SK-N-SH (cell line): Measurements from ENCODE around the gene P3H2.

Experiments used
- CHD2 ChIP-seq: fragments of 150-350 bp; IDR thresholded peaks from 2 replicates; pipeline ENCODE4 v1.6.1; 2018; ENCODE audit warnings: low read length; ENCODE audit not compliant: partially characterized antibody
- EP300 ChIP-seq, 2 experiments: IDR thresholded peaks; 2 replicates each; pipeline versions ENCODE4 v1.4.0 to v1.6.1; 2012; ENCODE audit warnings: borderline replicate concordance in 1 of 2, low read depth in 1 of 2, low read length in 1 of 2
- EZH2phosphoT487 ChIP-seq: fragments of 200-600 bp; sonication (generic); IDR thresholded peaks from 2 replicates; pipeline ENCODE4 v1.6.1; 2017; ENCODE audit warnings: low read depth, mixed run types, mild to moderate bottlenecking, antibody characterized with exemption, moderate library complexity, borderline replicate concordance
- FOXM1 ChIP-seq: IDR thresholded peaks from 2 replicates; pipeline ENCODE4 v1.4.0; 2012; ENCODE audit warnings: low read depth, mild to moderate bottlenecking
- MXI1 ChIP-seq: IDR thresholded peaks from 2 replicates; pipeline ENCODE4 v1.6.1; 2012; ENCODE audit warnings: mild to moderate bottlenecking, low read depth, low read length, improper control_type of control experiment
- NFIC ChIP-seq: IDR thresholded peaks from 2 replicates; pipeline ENCODE4 v1.4.0; 2012; ENCODE audit warnings: borderline replicate concordance
- POLR2AphosphoS5 ChIP-seq: IDR thresholded peaks from 2 replicates; pipeline ENCODE4 v1.6.1; 2012; ENCODE audit warnings: low read depth, low read length
- RAD21 ChIP-seq: IDR thresholded peaks from 2 replicates; pipeline ENCODE4 v1.6.1; 2012; ENCODE audit warnings: mild to moderate bottlenecking, low read length
- TAF1 ChIP-seq: IDR thresholded peaks from 2 replicates; pipeline ENCODE4 v1.6.1; 2012; ENCODE audit warnings: low read depth, mild to moderate bottlenecking, low read length, moderate library complexity, borderline replicate concordance
- TF ChIP-seq, protein P1 (sequence below): fragments of 200-600 bp; sonication (generic); IDR thresholded peaks from 2 replicates; pipeline ENCODE4 v1.6.1; 2017; ENCODE audit warnings: antibody characterized with exemption, mild to moderate bottlenecking, moderate library complexity
- TF ChIP-seq, protein P2 (sequence below): IDR thresholded peaks from 2 replicates; pipeline ENCODE4 v1.4.0; 2012; ENCODE audit warnings: low read depth, borderline replicate concordance
- TF ChIP-seq, protein P3 (sequence below): IDR thresholded peaks from 2 replicates; pipeline ENCODE4 v1.4.0; 2012; ENCODE audit warnings: low read depth, borderline replicate concordance
- TF ChIP-seq, protein P4 (sequence below): IDR thresholded peaks from 2 replicates; pipeline ENCODE4 v1.4.0; 2012; ENCODE audit warnings: low read depth

DNA sequence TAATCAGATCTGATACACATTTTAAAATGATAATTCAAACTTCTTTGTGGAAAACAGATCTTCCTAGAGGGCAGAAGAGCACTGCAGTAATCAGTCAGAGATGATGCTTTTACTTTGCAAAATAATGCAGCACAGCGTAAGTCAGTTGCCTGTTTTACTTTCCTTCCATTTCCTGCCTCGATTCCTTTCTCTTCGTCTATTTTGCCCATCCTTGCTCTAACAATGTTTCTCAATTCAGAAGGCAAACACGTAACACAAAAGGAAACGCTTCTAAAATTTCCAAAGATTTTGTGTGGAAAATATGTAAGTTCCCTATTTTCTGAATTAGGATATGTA, 119.9 kb downstream of the P3H2 start:
- TF ChIP-seq, protein P1, sequence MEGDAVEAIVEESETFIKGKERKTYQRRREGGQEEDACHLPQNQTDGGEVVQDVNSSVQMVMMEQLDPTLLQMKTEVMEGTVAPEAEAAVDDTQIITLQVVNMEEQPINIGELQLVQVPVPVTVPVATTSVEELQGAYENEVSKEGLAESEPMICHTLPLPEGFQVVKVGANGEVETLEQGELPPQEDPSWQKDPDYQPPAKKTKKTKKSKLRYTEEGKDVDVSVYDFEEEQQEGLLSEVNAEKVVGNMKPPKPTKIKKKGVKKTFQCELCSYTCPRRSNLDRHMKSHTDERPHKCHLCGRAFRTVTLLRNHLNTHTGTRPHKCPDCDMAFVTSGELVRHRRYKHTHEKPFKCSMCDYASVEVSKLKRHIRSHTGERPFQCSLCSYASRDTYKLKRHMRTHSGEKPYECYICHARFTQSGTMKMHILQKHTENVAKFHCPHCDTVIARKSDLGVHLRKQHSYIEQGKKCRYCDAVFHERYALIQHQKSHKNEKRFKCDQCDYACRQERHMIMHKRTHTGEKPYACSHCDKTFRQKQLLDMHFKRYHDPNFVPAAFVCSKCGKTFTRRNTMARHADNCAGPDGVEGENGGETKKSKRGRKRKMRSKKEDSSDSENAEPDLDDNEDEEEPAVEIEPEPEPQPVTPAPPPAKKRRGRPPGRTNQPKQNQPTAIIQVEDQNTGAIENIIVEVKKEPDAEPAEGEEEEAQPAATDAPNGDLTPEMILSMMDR = no peak
- TF ChIP-seq, protein P2, sequence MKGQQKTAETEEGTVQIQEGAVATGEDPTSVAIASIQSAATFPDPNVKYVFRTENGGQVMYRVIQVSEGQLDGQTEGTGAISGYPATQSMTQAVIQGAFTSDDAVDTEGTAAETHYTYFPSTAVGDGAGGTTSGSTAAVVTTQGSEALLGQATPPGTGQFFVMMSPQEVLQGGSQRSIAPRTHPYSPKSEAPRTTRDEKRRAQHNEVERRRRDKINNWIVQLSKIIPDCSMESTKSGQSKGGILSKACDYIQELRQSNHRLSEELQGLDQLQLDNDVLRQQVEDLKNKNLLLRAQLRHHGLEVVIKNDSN = no peak
- TF ChIP-seq FOXM1 (no peak), TAF1 (no peak), POLR2AphosphoS5 (no peak), CHD2 (no peak), EP300 (IDR thresholded peaks at IDR 0.05; ENCODE audit: borderline replicate concordance in 1 of 2, low read depth in 1 of 2, low read length in 1 of 2) (no peak), EZH2phosphoT487 (no peak), MXI1 (no peak), RAD21 (no peak), NFIC (no peak)
- TF ChIP-seq, protein P3, sequence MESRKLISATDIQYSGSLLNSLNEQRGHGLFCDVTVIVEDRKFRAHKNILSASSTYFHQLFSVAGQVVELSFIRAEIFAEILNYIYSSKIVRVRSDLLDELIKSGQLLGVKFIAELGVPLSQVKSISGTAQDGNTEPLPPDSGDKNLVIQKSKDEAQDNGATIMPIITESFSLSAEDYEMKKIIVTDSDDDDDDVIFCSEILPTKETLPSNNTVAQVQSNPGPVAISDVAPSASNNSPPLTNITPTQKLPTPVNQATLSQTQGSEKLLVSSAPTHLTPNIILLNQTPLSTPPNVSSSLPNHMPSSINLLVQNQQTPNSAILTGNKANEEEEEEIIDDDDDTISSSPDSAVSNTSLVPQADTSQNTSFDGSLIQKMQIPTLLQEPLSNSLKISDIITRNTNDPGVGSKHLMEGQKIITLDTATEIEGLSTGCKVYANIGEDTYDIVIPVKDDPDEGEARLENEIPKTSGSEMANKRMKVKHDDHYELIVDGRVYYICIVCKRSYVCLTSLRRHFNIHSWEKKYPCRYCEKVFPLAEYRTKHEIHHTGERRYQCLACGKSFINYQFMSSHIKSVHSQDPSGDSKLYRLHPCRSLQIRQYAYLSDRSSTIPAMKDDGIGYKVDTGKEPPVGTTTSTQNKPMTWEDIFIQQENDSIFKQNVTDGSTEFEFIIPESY = no peak
- TF ChIP-seq, protein P4, sequence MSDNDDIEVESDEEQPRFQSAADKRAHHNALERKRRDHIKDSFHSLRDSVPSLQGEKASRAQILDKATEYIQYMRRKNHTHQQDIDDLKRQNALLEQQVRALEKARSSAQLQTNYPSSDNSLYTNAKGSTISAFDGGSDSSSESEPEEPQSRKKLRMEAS = no peak
